Measurements from ENCODE around the gene CSF1.

CSF1 gene

DNA sequence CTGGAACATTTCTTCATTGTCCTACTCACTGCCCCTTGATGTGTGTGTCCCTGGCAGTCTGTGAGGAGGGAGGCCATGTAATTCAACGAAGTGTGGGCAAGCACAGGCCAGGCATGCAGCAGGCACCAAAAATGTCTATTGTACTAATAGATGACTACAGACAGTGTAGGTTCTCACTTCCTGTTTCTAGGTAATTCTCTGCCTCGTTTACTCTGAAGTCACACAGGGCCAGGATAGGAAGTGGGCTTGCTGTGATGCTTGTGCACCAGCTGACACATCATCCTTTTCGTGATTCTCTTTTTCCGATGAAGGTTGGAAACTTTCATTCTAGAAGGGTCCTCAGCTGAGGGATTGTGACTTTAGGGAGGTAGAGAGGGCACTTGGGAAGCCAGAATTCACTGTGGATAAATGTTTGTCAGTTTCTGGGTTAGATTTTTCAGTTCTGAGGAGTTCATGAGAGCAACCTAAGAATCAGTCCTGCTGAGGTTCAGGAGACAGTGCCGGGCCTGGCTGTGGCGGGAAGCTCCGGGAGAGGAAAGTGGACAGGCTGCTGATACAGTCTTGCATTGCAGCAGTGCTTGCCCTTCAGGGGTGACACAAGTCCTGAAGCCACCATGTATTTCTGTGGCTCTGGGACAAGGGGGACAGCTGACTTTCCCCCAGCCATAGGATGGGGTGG lies 4.3 kb upstream of the CSF1 start:
- Histone ChIP-seq H3K36me3 (ENCODE audit: insufficient read depth) (no peaks in the 10 kb centered on the region), H3K27me3 (ENCODE audit: insufficient read depth, low read depth) (peaks cover 9% of the 10 kb centered on the region; the same call in 1 of the 2 replicates), H3K9ac (no peak overlapping the region), H2AFZ (ENCODE audit: low read depth) (peak overlapping the region; percentile 34; the same call in 1 of the 2 replicates), H3K4me2 (peak overlapping the region; percentile 9; the same call in 1 of the 2 replicates), H3K27ac (no peak overlapping the region), H3K79me2 (ENCODE audit: insufficient read depth, low read depth) (no peaks in the 10 kb centered on the region), H3K4me1 (ENCODE audit: low read depth, poor library complexity, severe bottlenecking) (peaks cover 21% of the 10 kb centered on the region), H3K4me3 (IDR thresholded peaks at IDR 0.05; ENCODE audit: insufficient read depth, low read depth, low read length) (no peak overlapping the region), H4K20me1 (ENCODE audit: insufficient read depth) (no peaks in the 10 kb centered on the region)
- TF ChIP-seq, protein P1, sequence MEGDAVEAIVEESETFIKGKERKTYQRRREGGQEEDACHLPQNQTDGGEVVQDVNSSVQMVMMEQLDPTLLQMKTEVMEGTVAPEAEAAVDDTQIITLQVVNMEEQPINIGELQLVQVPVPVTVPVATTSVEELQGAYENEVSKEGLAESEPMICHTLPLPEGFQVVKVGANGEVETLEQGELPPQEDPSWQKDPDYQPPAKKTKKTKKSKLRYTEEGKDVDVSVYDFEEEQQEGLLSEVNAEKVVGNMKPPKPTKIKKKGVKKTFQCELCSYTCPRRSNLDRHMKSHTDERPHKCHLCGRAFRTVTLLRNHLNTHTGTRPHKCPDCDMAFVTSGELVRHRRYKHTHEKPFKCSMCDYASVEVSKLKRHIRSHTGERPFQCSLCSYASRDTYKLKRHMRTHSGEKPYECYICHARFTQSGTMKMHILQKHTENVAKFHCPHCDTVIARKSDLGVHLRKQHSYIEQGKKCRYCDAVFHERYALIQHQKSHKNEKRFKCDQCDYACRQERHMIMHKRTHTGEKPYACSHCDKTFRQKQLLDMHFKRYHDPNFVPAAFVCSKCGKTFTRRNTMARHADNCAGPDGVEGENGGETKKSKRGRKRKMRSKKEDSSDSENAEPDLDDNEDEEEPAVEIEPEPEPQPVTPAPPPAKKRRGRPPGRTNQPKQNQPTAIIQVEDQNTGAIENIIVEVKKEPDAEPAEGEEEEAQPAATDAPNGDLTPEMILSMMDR (conservative IDR thresholded peaks at IDR 0.05; ENCODE audit: low read depth, low read length) = no peak

DNA sequence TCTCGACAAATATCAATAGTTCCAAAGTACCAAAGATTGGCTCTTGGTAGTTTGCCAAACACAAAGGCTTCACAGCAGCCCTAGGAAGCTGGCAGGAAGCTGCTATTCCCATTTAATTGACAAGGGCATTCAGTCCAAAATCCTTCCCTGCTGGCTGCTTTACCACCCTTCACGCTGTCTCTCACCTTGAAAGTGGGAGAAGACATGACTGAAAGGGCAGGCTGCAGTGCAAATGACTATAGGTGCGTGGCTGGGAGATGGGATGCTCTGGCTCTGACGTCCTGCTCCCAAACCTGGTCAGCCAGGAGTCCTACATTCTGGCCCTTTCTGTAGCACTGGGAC lies 3.8 kb upstream of the CSF1 start:
- no peak overlapping the region for H3K4me2 ChIP-seq
- no peaks in the 10 kb centered on the region for H4K20me1 ChIP-seq (ENCODE audit: insufficient read depth)
- no peak overlapping the region for H2AFZ ChIP-seq (ENCODE audit: low read depth)
- H3K9ac ChIP-seq = no peak overlapping the region
- H3K79me2 ChIP-seq (ENCODE audit: insufficient read depth, low read depth) = no peaks in the 10 kb centered on the region
- TF ChIP-seq, protein P1 (conservative IDR thresholded peaks at IDR 0.05; ENCODE audit: low read depth, low read length) = no peak
- no peak overlapping the region for H3K27ac ChIP-seq
- no peak overlapping the region for H3K4me3 ChIP-seq (IDR thresholded peaks at IDR 0.05; ENCODE audit: insufficient read depth, low read depth, low read length)
- H3K4me1 ChIP-seq (ENCODE audit: low read depth, poor library complexity, severe bottlenecking) = peaks cover 21% of the 10 kb centered on the region
- H3K36me3 ChIP-seq (ENCODE audit: insufficient read depth) = no peaks in the 10 kb centered on the region
- H3K27me3 ChIP-seq (ENCODE audit: insufficient read depth, low read depth) = peaks cover 14% of the 10 kb centered on the region

DNA sequence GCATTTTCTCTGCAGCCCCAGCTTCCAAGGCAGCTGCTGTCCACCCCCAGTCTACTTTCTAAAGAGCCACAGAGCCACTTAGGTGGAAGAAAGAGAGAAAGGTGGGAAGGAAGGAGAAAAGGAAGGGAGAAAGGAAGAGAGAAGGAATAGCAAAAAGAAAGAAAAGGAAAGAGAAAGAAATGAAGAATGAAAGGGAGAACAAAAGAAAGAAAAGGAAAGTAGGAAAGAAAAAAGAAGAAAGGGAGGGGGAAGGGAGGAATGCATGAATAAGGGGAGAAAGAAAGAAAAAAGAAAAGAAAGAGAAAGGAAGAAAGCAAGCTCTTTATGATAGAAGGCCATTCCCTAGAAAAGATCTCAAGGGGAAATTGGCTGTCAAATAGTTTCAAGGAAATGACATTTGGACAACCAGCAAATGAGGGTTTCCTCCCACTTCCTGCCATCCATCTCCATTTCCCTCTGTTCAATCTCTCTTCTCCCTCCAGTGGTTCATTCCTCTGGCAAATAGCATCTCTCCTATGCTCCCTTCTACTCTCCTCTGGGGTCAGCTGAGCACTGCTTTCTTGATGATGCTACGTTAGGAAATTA lies 3.4 kb upstream of the CSF1 start:
- H3K36me3 ChIP-seq (ENCODE audit: insufficient read depth) = no peaks in the 10 kb centered on the region
- no peaks in the 10 kb centered on the region for H3K79me2 ChIP-seq (ENCODE audit: insufficient read depth, low read depth)
- no peaks in the 10 kb centered on the region for H4K20me1 ChIP-seq (ENCODE audit: insufficient read depth)
- TF ChIP-seq, protein P1 (conservative IDR thresholded peaks at IDR 0.05; ENCODE audit: low read depth, low read length) = no peak
- no peak overlapping the region for H2AFZ ChIP-seq (ENCODE audit: low read depth)
- H3K27me3 ChIP-seq (ENCODE audit: insufficient read depth, low read depth) = peaks cover 18% of the 10 kb centered on the region
- H3K4me3 ChIP-seq (IDR thresholded peaks at IDR 0.05; ENCODE audit: insufficient read depth, low read depth, low read length) = no peak overlapping the region
- H3K27ac ChIP-seq = no peak overlapping the region
- H3K4me2 ChIP-seq = no peak overlapping the region
- peaks cover 19% of the 10 kb centered on the region for H3K4me1 ChIP-seq (ENCODE audit: low read depth, poor library complexity, severe bottlenecking)
- H3K9ac ChIP-seq = no peak overlapping the region

DNA sequence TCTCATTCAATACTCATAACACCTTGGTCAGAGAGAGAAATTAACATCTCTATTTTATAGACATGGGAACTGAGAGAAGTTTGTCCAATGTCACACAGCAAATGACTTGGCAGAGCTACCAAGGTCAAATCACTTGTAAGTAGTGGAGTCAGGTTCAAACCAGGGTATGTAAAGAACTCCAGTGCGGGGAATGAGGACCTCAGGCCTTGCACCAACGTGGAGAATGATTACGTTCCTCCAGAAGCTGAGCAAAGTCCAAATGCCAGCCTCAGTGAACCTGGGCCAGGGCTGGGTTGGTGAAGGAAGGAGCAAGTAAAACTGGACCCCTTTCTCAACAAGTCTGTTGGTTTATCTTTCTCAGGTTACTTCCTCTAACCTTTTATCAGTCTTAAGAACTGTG lies 1.8 kb upstream of the CSF1 start:
- Histone ChIP-seq H3K4me2 (no peak overlapping the region), H3K27ac (no peak overlapping the region), H2AFZ (ENCODE audit: low read depth) (no peak overlapping the region), H3K9ac (no peak overlapping the region), H3K36me3 (ENCODE audit: insufficient read depth) (no peaks in the 10 kb centered on the region), H3K4me3 (IDR thresholded peaks at IDR 0.05; ENCODE audit: insufficient read depth, low read depth, low read length) (no peak overlapping the region), H3K4me1 (ENCODE audit: low read depth, poor library complexity, severe bottlenecking) (peaks cover 19% of the 10 kb centered on the region), H3K27me3 (ENCODE audit: insufficient read depth, low read depth) (peaks cover 21% of the 10 kb centered on the region), H3K79me2 (ENCODE audit: insufficient read depth, low read depth) (no peaks in the 10 kb centered on the region), H4K20me1 (ENCODE audit: insufficient read depth) (no peaks in the 10 kb centered on the region)
- TF ChIP-seq, protein P1 (conservative IDR thresholded peaks at IDR 0.05; ENCODE audit: low read depth, low read length) = no peak

Data from KMS-11 (cell line).